Glutamatergic neuron (in vitro differentiated cells): ENCODE data around the gene ATP11A. TPM values are rescaled to one million over a fixed set of nuclear protein-coding genes. Genes with fewer than 3 reads are reported as not detected.
A peak's percentile ranks its signal among the peaks of the same experiment; 100 is the strongest.

Experiments
- DNase-seq: peaks from one replicate; pipeline ENCODE4 v3.0.0; 2022
- H3K27ac Mint-ChIP-seq: one replicate; pipeline ENCODE4 v1.8.0; 2020; ENCODE audit warnings: mild to moderate bottlenecking, mixed read lengths, inconsistent platforms; ENCODE audit not compliant: unreplicated experiment
- H3K27me3 Mint-ChIP-seq: one replicate; pipeline ENCODE4 v1.8.0; 2020; ENCODE audit warnings: mild to moderate bottlenecking, moderate library complexity, mixed read lengths, inconsistent platforms; ENCODE audit not compliant: unreplicated experiment
- H3K36me3 Mint-ChIP-seq: one replicate; pipeline ENCODE4 v1.8.0; 2020; ENCODE audit warnings: mild to moderate bottlenecking, mixed read lengths, inconsistent platforms; ENCODE audit not compliant: unreplicated experiment
- H3K4me1 Mint-ChIP-seq: one replicate; pipeline ENCODE4 v1.8.0; 2020; ENCODE audit warnings: mild to moderate bottlenecking, low read depth, mixed read lengths, inconsistent platforms; ENCODE audit not compliant: unreplicated experiment
- H3K4me3 Mint-ChIP-seq: one replicate; pipeline ENCODE4 v1.8.0; 2020; ENCODE audit warnings: mild to moderate bottlenecking, mixed read lengths, inconsistent platforms; ENCODE audit not compliant: unreplicated experiment
- H3K9me3 Mint-ChIP-seq: one replicate; pipeline ENCODE4 v1.8.0; 2020; ENCODE audit warnings: mild to moderate bottlenecking, moderate library complexity, mixed read lengths, inconsistent platforms; ENCODE audit not compliant: unreplicated experiment
- CTCF ChIP-seq: fragments of 200-600 bp; sonication (generic); IDR thresholded peaks from one replicate; pipeline ENCODE4 v1.5.0; 2021; ENCODE audit not compliant: partially characterized antibody, unreplicated experiment
- total RNA-seq: library from RNA; stranded (reverse); fragmentation: NEBNext Ultra II Directional; extraction: Animal tissue kit (Norgen Biotek cat#: 25700); gene quantifications from one replicate; pipeline ENCODE4 v1.2.1, GENCODE V29; 2021; ENCODE audit not compliant: unreplicated experiment

Gene ATP11A
- total RNA-seq, 1 donor from 2014 or later: 127 TPM

- Mint-ChIP-seq H3K4me3 (no peak overlapping the region), H3K36me3 (peaks cover 11% of the 10 kb centered on the region), H3K27me3 (peaks cover 12% of the 10 kb centered on the region), H3K27ac (peak overlapping the region; percentile 39), H3K4me1 (peaks cover 14% of the 10 kb centered on the region), H3K9me3 (peaks cover 16% of the 10 kb centered on the region)
- TF ChIP-seq CTCF: no peak
- peak; percentile 14 for DNase-seq
Measured at GRCh38 chr13:112897956-112898620, 208.2 kb downstream of the ATP11A start.

- Mint-ChIP-seq H3K27me3 (peaks cover 10% of the 10 kb centered on the region), H3K36me3 (peaks cover 16% of the 10 kb centered on the region), H3K27ac (peak overlapping the region; percentile 39), H3K4me1 (peaks cover 10% of the 10 kb centered on the region), H3K4me3 (no peak overlapping the region), H3K9me3 (peaks cover 18% of the 10 kb centered on the region)
- no peak for DNase-seq
- no peak for TF ChIP-seq CTCF
Measured at GRCh38 chr13:112898621-112899280, 208.9 kb downstream of the ATP11A start.

- H3K27ac Mint-ChIP-seq: no peak overlapping the region
- peaks cover 10% of the 10 kb centered on the region for H3K4me1 Mint-ChIP-seq
- H3K27me3 Mint-ChIP-seq: peaks cover 10% of the 10 kb centered on the region
- peak overlapping the region; percentile 36 for H3K4me3 Mint-ChIP-seq
- no peak for TF ChIP-seq CTCF
- peaks cover 18% of the 10 kb centered on the region for H3K9me3 Mint-ChIP-seq
- no peak for DNase-seq
- peaks cover 16% of the 10 kb centered on the region for H3K36me3 Mint-ChIP-seq
Measured at GRCh38 chr13:112899281-112900225, 209.7 kb downstream of the ATP11A start.

GRCh38 chr13:112900226-112900600 is 210.4 kb downstream of the ATP11A start:
- DNase-seq: no peak
- H3K4me1 Mint-ChIP-seq: peaks cover 10% of the 10 kb centered on the region

More at GRCh38 chr13:112900226-112900600, 210.4 kb downstream of the ATP11A start:
- Mint-ChIP-seq H3K36me3 (peaks cover 22% of the 10 kb centered on the region), H3K27ac (no peak overlapping the region), H3K4me3 (no peak overlapping the region), H3K9me3 (peaks cover 22% of the 10 kb centered on the region), H3K27me3 (peaks cover 10% of the 10 kb centered on the region)
- TF ChIP-seq CTCF: no peak
